Measurements from ENCODE around the gene RSPH1. TPM values are rescaled to one million over a fixed set of nuclear protein-coding genes. Genes with fewer than 3 reads are reported as not detected.

The RSPH1 gene
- polyA plus RNA-seq, 2 of the 4 experiments (the other 2 are of a cell fraction), result 0.71 to 0.85 TPM

- TF ChIP-seq MAZ (IDR thresholded peaks at IDR 0.05; ENCODE audit: borderline replicate concordance, low read depth, low read length) (no peak), ZC3H11A (IDR thresholded peaks at IDR 0.05) (no peak), HOXB5 (CRISPR knock-in tag; IDR thresholded peaks at IDR 0.05) (no peak), EHMT2 (IDR thresholded peaks at IDR 0.05; ENCODE audit: low read depth) (no peak), CHD2 (IDR thresholded peaks at IDR 0.05; ENCODE audit: low read length, partially characterized antibody) (no peak)
- TF ChIP-seq, protein P1, sequence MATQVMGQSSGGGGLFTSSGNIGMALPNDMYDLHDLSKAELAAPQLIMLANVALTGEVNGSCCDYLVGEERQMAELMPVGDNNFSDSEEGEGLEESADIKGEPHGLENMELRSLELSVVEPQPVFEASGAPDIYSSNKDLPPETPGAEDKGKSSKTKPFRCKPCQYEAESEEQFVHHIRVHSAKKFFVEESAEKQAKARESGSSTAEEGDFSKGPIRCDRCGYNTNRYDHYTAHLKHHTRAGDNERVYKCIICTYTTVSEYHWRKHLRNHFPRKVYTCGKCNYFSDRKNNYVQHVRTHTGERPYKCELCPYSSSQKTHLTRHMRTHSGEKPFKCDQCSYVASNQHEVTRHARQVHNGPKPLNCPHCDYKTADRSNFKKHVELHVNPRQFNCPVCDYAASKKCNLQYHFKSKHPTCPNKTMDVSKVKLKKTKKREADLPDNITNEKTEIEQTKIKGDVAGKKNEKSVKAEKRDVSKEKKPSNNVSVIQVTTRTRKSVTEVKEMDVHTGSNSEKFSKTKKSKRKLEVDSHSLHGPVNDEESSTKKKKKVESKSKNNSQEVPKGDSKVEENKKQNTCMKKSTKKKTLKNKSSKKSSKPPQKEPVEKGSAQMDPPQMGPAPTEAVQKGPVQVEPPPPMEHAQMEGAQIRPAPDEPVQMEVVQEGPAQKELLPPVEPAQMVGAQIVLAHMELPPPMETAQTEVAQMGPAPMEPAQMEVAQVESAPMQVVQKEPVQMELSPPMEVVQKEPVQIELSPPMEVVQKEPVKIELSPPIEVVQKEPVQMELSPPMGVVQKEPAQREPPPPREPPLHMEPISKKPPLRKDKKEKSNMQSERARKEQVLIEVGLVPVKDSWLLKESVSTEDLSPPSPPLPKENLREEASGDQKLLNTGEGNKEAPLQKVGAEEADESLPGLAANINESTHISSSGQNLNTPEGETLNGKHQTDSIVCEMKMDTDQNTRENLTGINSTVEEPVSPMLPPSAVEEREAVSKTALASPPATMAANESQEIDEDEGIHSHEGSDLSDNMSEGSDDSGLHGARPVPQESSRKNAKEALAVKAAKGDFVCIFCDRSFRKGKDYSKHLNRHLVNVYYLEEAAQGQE (IDR thresholded peaks at IDR 0.05), result no peak
Observed at GRCh38 chr21:42446531-42446930, 49.5 kb downstream of the RSPH1 start (continued).

GRCh38 chr21:42445311-42445710, 50.7 kb downstream of the RSPH1 start:
- FAIRE-seq, result no peak
- TF ChIP-seq JUN (IDR thresholded peaks at IDR 0.05) (no peak), CTCF (IDR thresholded peaks at IDR 0.05) (no peak), EP300 (IDR thresholded peaks at IDR 0.05) (no peak), MAX (IDR thresholded peaks at IDR 0.05) (no peak), PHF8 (IDR thresholded peaks at IDR 0.05; ENCODE audit: borderline replicate concordance, low read depth) (no peak), RAD21 (conservative IDR thresholded peaks at IDR 0.05 in 1 of 2, IDR thresholded peaks at IDR 0.05 in 1 of 2) (no peak), TFCP2L1 (CRISPR knock-in tag; IDR thresholded peaks at IDR 0.05) (no peak), CBX2 (IDR thresholded peaks at IDR 0.05; ENCODE audit: borderline replicate concordance, low read depth) (no peak), EHMT2 (IDR thresholded peaks at IDR 0.05; ENCODE audit: low read depth) (no peak)
- TF ChIP-seq, protein P2, sequence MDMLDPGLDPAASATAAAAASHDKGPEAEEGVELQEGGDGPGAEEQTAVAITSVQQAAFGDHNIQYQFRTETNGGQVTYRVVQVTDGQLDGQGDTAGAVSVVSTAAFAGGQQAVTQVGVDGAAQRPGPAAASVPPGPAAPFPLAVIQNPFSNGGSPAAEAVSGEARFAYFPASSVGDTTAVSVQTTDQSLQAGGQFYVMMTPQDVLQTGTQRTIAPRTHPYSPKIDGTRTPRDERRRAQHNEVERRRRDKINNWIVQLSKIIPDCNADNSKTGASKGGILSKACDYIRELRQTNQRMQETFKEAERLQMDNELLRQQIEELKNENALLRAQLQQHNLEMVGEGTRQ (IDR thresholded peaks at IDR 0.05), result no peak

DNA sequence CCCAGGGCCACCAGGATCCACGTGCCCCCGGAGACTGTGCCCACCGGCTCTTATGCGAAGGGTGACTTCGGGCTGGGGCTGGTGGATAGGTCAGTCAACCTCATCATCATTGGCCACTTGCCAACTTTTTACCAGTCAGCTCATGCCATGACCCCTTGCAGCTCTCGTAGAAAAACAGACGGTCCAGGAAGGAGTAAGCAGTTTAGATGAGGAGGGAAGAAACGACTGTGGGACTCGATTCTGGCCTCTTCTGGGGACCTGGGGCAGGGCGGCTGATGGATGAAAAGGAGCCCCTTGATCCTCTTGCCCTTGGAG, 51.3 kb downstream of the RSPH1 start:
- FAIRE-seq, result no peak
- no peak for ATAC-seq
- WGBS (ENCODE audit: missing lambda C conversion rate), result 60% methylated on average over 10 of the region's 10 CpGs
- no peaks in the 10 kb centered on the region for H3K4me1 ChIP-seq
- no peak overlapping the region for H3K4me3 ChIP-seq
- no peak overlapping the region for H3K27ac ChIP-seq
- no peaks in the 10 kb centered on the region for H3K9me3 ChIP-seq
- CTCF ChIA-PET, result interaction anchor here (0.9 to 2.6 kb wide), 2 partner anchors 135 to 299 kb away, joined by 3 to 8 read pairs; no protein-coding TSS in a partner anchor
- no peak overlapping the region for H3K4me2 ChIP-seq
- no peak for DNase-seq (ENCODE audit: low read depth in 1 of 2, low spot score in 1 of 2)
- TF ChIP-seq, protein P2 (IDR thresholded peaks at IDR 0.05), result no peak
- TF ChIP-seq E2F6 (IDR thresholded peaks at IDR 0.05; ENCODE audit: borderline replicate concordance, low read depth), result no peak
- no peak for TF ChIP-seq MYC (IDR thresholded peaks at IDR 0.05; ENCODE audit: borderline replicate concordance, low read length)
- POLR2A ChIA-PET, result interaction anchor here (0.5 kb wide), 1 partner anchor 226 kb away, joined by 3 read pairs; no protein-coding TSS in a partner anchor

More at GRCh38 chr21:42445311-42445710, 50.7 kb downstream of the RSPH1 start:
- Histone ChIP-seq H3K9me3 (no peaks in the 10 kb centered on the region), H3K4me3 (no peak overlapping the region), H3K4me2 (no peak overlapping the region), H3K4me1 (peaks cover 2% of the 10 kb centered on the region; the same call in 1 of the 3 replicates), H3K27ac (no peak overlapping the region)
- CTCF ChIA-PET, result interaction anchor here (0.9 to 2.6 kb wide), 2 partner anchors 135 to 300 kb away, joined by 3 to 8 read pairs; no protein-coding TSS in a partner anchor
- DNase-seq (ENCODE audit: low read depth in 1 of 2, low spot score in 1 of 2) (no peak), ATAC-seq (no peak)
- WGBS (ENCODE audit: missing lambda C conversion rate), result 58% methylated on average over 5 of the region's 7 CpGs
- POLR2A ChIA-PET, result no interaction called here
